ENCODE results near the gene MRPL24. TPM values are rescaled to one million over a fixed set of nuclear protein-coding genes. Genes with fewer than 3 reads are reported as not detected.

MRPL24 gene
- total and polyA plus RNA-seq, 2 of the 4 experiments (the other 2 are of a cell fraction): 68.8 to 99.5 TPM

DNA sequence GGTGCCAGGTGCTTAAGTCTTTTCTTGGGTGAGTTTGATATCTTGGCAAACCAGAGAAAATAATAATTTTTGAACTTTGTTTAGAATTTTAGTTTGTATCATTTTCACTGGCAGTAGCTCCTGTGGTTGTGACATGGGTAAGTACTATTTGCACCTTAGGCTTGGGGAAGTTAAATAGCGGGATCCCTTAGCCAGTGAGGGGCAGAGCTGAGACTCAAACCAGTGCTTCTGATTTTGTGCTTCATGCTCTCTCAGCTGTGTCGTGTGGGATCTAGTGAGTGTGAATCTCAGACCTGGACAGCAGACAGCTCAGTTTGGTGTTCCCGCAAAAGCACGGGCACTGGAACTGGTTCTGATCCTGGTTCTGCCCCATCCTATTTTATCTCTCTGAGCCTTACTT is 36.1 kb upstream of the MRPL24 start:
- Histone ChIP-seq H3K9ac (ENCODE audit: low read depth, low read length) (no peak overlapping the region), H3K27ac (ENCODE audit: insufficient read depth, low read length) (no peak overlapping the region), H2BK20ac (ENCODE audit: low read depth, low read length) (no peak overlapping the region), H3K27me3 (ENCODE audit: control insufficient read depth, insufficient read depth, low read length) (no peaks in the 10 kb centered on the region), H2BK5ac (ENCODE audit: low read depth, low read length, poor library complexity, severe bottlenecking) (no peak overlapping the region), H3K36me3 (ENCODE audit: control insufficient read depth, insufficient read depth, low read length) (no peaks in the 10 kb centered on the region; the same call in 1 of the 2 replicates), H4K91ac (ENCODE audit: insufficient read depth, low read depth, low read length) (no peak overlapping the region), H3K4ac (ENCODE audit: low read depth, low read length) (no peak overlapping the region), H3K79me1 (ENCODE audit: low read depth in 1 of 2, low read length in 2 of 2) (peaks cover 18 to 77% of the 10 kb centered on the region in 2 experiments), H3K9me1 (ENCODE audit: insufficient read depth, low read length) (peaks cover 10% of the 10 kb centered on the region), H3K9me3 (ENCODE audit: control insufficient read depth, insufficient read depth, low read length) (no peaks in the 10 kb centered on the region), H4K5ac (ENCODE audit: low read depth, low read length) (no peak overlapping the region), H2AK5ac (ENCODE audit: low read depth, low read length) (no peak overlapping the region), H3K4me2 (ENCODE audit: low read depth, low read length) (no peak overlapping the region), H2AK9ac (replicated peaks; ENCODE audit: low read depth, low read length, poor library complexity) (no peak overlapping the region), H2BK15ac (ENCODE audit: low read depth, low read length) (no peak overlapping the region), H3K4me1 (ENCODE audit: control insufficient read depth, insufficient read depth, low read length) (peaks cover 4% of the 10 kb centered on the region), H2AFZ (replicated peaks; ENCODE audit: low read length, poor library complexity) (no peak overlapping the region), H4K20me1 (ENCODE audit: insufficient read depth, low read length) (peaks cover 88% of the 10 kb centered on the region), H3K14ac (replicated peaks; ENCODE audit: low read depth, low read length) (no peak overlapping the region), H3K18ac (ENCODE audit: low read depth, low read length) (no peak overlapping the region), H3K4me3 (ENCODE audit: insufficient read depth, low read depth, low read length) (no peak overlapping the region), H2BK120ac (ENCODE audit: low read depth, low read length) (no peak overlapping the region), H3K56ac (ENCODE audit: extremely low read depth, insufficient read depth, low read length) (no peak overlapping the region), H3K23ac (ENCODE audit: low read depth, low read length) (0 out of 2 replicates have a peak overlapping the region, but pooled peaks have one; percentile 34), H4K8ac (ENCODE audit: low read depth in 2 of 2, low read length in 2 of 2) (no peak overlapping the region)
- in situ Hi-C loops (cut with MboI; ENCODE audit: low sequenced_read_pairs) (no loop called here), dilution Hi-C loops (cut with HindIII; ENCODE audit: low sequenced_read_pairs, unreplicated experiment) (no loop called here), intact Hi-C loops (cut with micrococcal nuclease) (no loop called here)
- WGBS, 2 experiments (ENCODE audit: extremely low coverage in 2 of 2, insufficient read length in 1 of 2): 57% methylated on average over 1 of the region's 4 CpGs; no CpG with 5 or more reads in 1 of the 2 experiments
- no peak for ATAC-seq (ENCODE audit: low read depth)
- CTCF ChIA-PET: interaction anchor here (1.1 kb wide), 1 partner anchor 23 kb away, joined by 9 read pairs; no protein-coding TSS in a partner anchor
- POLR2A ChIA-PET (ENCODE audit: unreplicated experiment): no interaction called here
- TF ChIP-seq, protein P1, sequence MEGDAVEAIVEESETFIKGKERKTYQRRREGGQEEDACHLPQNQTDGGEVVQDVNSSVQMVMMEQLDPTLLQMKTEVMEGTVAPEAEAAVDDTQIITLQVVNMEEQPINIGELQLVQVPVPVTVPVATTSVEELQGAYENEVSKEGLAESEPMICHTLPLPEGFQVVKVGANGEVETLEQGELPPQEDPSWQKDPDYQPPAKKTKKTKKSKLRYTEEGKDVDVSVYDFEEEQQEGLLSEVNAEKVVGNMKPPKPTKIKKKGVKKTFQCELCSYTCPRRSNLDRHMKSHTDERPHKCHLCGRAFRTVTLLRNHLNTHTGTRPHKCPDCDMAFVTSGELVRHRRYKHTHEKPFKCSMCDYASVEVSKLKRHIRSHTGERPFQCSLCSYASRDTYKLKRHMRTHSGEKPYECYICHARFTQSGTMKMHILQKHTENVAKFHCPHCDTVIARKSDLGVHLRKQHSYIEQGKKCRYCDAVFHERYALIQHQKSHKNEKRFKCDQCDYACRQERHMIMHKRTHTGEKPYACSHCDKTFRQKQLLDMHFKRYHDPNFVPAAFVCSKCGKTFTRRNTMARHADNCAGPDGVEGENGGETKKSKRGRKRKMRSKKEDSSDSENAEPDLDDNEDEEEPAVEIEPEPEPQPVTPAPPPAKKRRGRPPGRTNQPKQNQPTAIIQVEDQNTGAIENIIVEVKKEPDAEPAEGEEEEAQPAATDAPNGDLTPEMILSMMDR (conservative IDR thresholded peaks at IDR 0.05; ENCODE audit: low read depth, low read length): no peak
- TF ChIP-seq CEBPB (IDR thresholded peaks at IDR 0.05; ENCODE audit: low read depth, low read length) (no peak), NFE2L2 (IDR thresholded peaks at IDR 0.05; ENCODE audit: low read depth, low read length) (no peak), POLR2A (IDR thresholded peaks at IDR 0.05; ENCODE audit: low read depth, low read length) (no peak), RAD21 (IDR thresholded peaks at IDR 0.05; ENCODE audit: low read length) (no peak), MAZ (IDR thresholded peaks at IDR 0.05; ENCODE audit: borderline replicate concordance, low read depth, low read length) (no peak), FOS (IDR thresholded peaks at IDR 0.05; ENCODE audit: low read depth, low read length) (no peak), MAFK (IDR thresholded peaks at IDR 0.05; ENCODE audit: low read depth, low read length) (no peak), MXI1 (IDR thresholded peaks at IDR 0.05; ENCODE audit: borderline replicate concordance, low read depth, low read length) (no peak), BHLHE40 (IDR thresholded peaks at IDR 0.05; ENCODE audit: low read depth, low read length) (no peak), SMC3 (IDR thresholded peaks at IDR 0.05; ENCODE audit: low read depth, low read length) (no peak), RFX5 (IDR thresholded peaks at IDR 0.05; ENCODE audit: low read depth, low read length) (no peak), RCOR1 (IDR thresholded peaks at IDR 0.05; ENCODE audit: insufficient replicate concordance, low read length) (no peak), CHD1 (IDR thresholded peaks at IDR 0.05; ENCODE audit: low read depth, low read length) (no peak)
- TF ChIP-seq, protein P2, sequence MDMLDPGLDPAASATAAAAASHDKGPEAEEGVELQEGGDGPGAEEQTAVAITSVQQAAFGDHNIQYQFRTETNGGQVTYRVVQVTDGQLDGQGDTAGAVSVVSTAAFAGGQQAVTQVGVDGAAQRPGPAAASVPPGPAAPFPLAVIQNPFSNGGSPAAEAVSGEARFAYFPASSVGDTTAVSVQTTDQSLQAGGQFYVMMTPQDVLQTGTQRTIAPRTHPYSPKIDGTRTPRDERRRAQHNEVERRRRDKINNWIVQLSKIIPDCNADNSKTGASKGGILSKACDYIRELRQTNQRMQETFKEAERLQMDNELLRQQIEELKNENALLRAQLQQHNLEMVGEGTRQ (IDR thresholded peaks at IDR 0.05; ENCODE audit: low read depth, low read length): no peak
- DNase-seq: no peak
- no TSS peak for BruUV-seq (replicated peaks)

Data from IMR-90 (cell line).